ENCODE measurements around the gene ODAD2. TPM values are rescaled to one million over a fixed set of nuclear protein-coding genes. Genes with fewer than 3 reads are reported as not detected.

Gene ODAD2
- total and polyA plus RNA-seq, 2 donors (not counting 1 experiment from before 2014, with no cell fraction given): not detected

- Histone ChIP-seq H3K9ac (ENCODE audit: low read length) (no peak overlapping the region), H3K79me2 (ENCODE audit: control insufficient read depth, insufficient read depth, low read length) (no peaks in the 10 kb centered on the region), H2AFZ (ENCODE audit: insufficient read depth, low read depth, low read length, poor library complexity, severe bottlenecking) (no peak overlapping the region), H3K9me3 (ENCODE audit: control extremely low read depth in 1 of 3, control insufficient read depth in 2 of 3, insufficient read depth in 1 of 3, low read length in 2 of 3) (peaks cover 0 to 10% (median 5%) of the 10 kb centered on the region in 3 donors), H3K4me1 (ENCODE audit: control insufficient read depth in 2 of 2, insufficient read depth in 2 of 2, low read length in 2 of 2) (no peaks in the 10 kb centered on the region), H3K4me3 (ENCODE audit: control extremely low read depth in 1 of 5, extremely low read depth in 1 of 5, insufficient read depth in 1 of 5, low read depth in 2 of 5, low read length in 4 of 5) (no peak overlapping the region), H3K27me3 (replicated peaks in 1 of 4; ENCODE audit: control extremely low read depth in 1 of 4, control insufficient read depth in 3 of 4, insufficient read depth in 4 of 4, low read length in 3 of 4) (peaks cover 0 to 9% (median 0%) of the 10 kb centered on the region in 4 experiments), H3K4me2 (replicated peaks; ENCODE audit: low read depth, low read length, poor library complexity, severe bottlenecking) (no peak overlapping the region), H3K27ac (ENCODE audit: low read length in 2 of 2) (no peak overlapping the region), H3K36me3 (replicated peaks in 1 of 2; ENCODE audit: control extremely low read depth in 1 of 2, control insufficient read depth in 1 of 2, extremely low read depth in 1 of 2, insufficient read depth in 2 of 2, low read length in 1 of 2) (no peaks in the 10 kb centered on the region), H4K20me1 (ENCODE audit: control insufficient read depth, insufficient read depth, low read length, poor library complexity, severe bottlenecking) (no peaks in the 10 kb centered on the region)
- 89% methylated on average over 9 of the region's 9 CpGs for WGBS (ENCODE audit: insufficient coverage)
- peaks cover 6% of the 10 kb centered on the region for H3K9me3 Mint-ChIP-seq (ENCODE audit: insufficient read depth)
- intact Hi-C loops (cut with micrococcal nuclease): no loop called here
- H3K27me3 Mint-ChIP-seq: peaks cover 21% of the 10 kb centered on the region
- H3K4me1 Mint-ChIP-seq: no peaks in the 10 kb centered on the region
- no peak for DNase-seq
- POLR2A ChIA-PET: no interaction called here
- no peak overlapping the region for H3K27ac Mint-ChIP-seq
- ATAC-seq (ENCODE audit: low read depth): no peak
- H3K4me3 Mint-ChIP-seq: no peak overlapping the region
- CTCF ChIA-PET: no interaction called here
- TF ChIP-seq CTCF (IDR thresholded peaks at IDR 0.05): no peak
Observed at GRCh38 chr10:27779462-27780015, 219.3 kb downstream of the ODAD2 start.

- Mint-ChIP-seq H3K4me3 (no peak overlapping the region), H3K4me1 (no peaks in the 10 kb centered on the region), H3K27ac (no peak overlapping the region), H3K27me3 (peaks cover 35% of the 10 kb centered on the region), H3K9me3 (ENCODE audit: insufficient read depth) (no peaks in the 10 kb centered on the region)
- peaks cover 0 to 12% (median 0%) of the 10 kb centered on the region in 4 experiments for H3K27me3 ChIP-seq (replicated peaks in 1 of 4; ENCODE audit: control extremely low read depth in 1 of 4, control insufficient read depth in 3 of 4, insufficient read depth in 4 of 4, low read length in 3 of 4)
- no peaks in the 10 kb centered on the region for H3K4me1 ChIP-seq (ENCODE audit: control insufficient read depth in 2 of 2, insufficient read depth in 2 of 2, low read length in 2 of 2)
- no peak overlapping the region for H3K4me2 ChIP-seq (replicated peaks; ENCODE audit: low read depth, low read length, poor library complexity, severe bottlenecking)
- ChIA-PET POLR2A (no interaction called here), CTCF (interaction anchor here (0.8 kb wide), 1 partner anchor 1362 kb away, joined by 4 read pairs; no protein-coding TSS in a partner anchor)
- no peak overlapping the region for H3K4me3 ChIP-seq (ENCODE audit: control extremely low read depth in 1 of 5, extremely low read depth in 1 of 5, insufficient read depth in 1 of 5, low read depth in 2 of 5, low read length in 4 of 5)
- intact Hi-C loops (cut with micrococcal nuclease): no loop called here
- TF ChIP-seq EZH2 (IDR thresholded peaks at IDR 0.05; ENCODE audit: borderline replicate concordance, insufficient read depth, low read depth, low read length, poor library complexity, severe bottlenecking) (no peak), CTCF (IDR thresholded peaks at IDR 0.05) (no peak)
- H4K20me1 ChIP-seq (ENCODE audit: control insufficient read depth, insufficient read depth, low read length, poor library complexity, severe bottlenecking): no peaks in the 10 kb centered on the region
- no CpG with 5 or more reads among the region's 2 CpGs for WGBS (ENCODE audit: insufficient coverage)
- no peak overlapping the region for H3K9ac ChIP-seq (ENCODE audit: low read length)
- H3K27ac ChIP-seq (ENCODE audit: low read length in 2 of 2): no peak overlapping the region
- no peaks in the 10 kb centered on the region for H3K79me2 ChIP-seq (ENCODE audit: control insufficient read depth, insufficient read depth, low read length)
- H3K9me3 ChIP-seq (ENCODE audit: control extremely low read depth in 1 of 3, control insufficient read depth in 2 of 3, insufficient read depth in 1 of 3, low read length in 2 of 3): no peaks in the 10 kb centered on the region
- no peak overlapping the region for H2AFZ ChIP-seq (ENCODE audit: insufficient read depth, low read depth, low read length, poor library complexity, severe bottlenecking)
- ATAC-seq (ENCODE audit: low read depth): no peak
- no peaks in the 10 kb centered on the region for H3K36me3 ChIP-seq (replicated peaks in 1 of 2; ENCODE audit: control extremely low read depth in 1 of 2, control insufficient read depth in 1 of 2, extremely low read depth in 1 of 2, insufficient read depth in 2 of 2, low read length in 1 of 2)
- DNase-seq: no peak
Observed at GRCh38 chr10:27774831-27775230, 224.0 kb downstream of the ODAD2 start.

Measured in B cell (primary cell).